ENCODE measurements around the gene CFAP20DC.
"Not testable (repeated sequence)": the region's sequence is repeated elsewhere in the genome, so short reads cannot be mapped to it uniquely, and the experiment has no call there.

Gene CFAP20DC

GRCh38 chr3:58806551-58807244 lies 243.1 kb downstream of the CFAP20DC start:
- DNase-seq (ENCODE audit: low read depth in 2 of 3, low spot score in 2 of 3) = not testable (repeated sequence)

GRCh38 chr3:58804914-58805313 lies 244.9 kb downstream of the CFAP20DC start:
- DNase-seq (ENCODE audit: low read depth in 2 of 3, low spot score in 2 of 3) = no peak

- no peak for DNase-seq (ENCODE audit: low read depth in 2 of 3, low spot score in 2 of 3)
Observed at GRCh38 chr3:58801541-58801940, 248.3 kb downstream of the CFAP20DC start.

GRCh38 chr3:58800940-58801339 lies 248.9 kb downstream of the CFAP20DC start:
- DNase-seq (ENCODE audit: low read depth in 2 of 3, low spot score in 2 of 3) = no peak

GRCh38 chr3:58800032-58800431 lies 249.8 kb downstream of the CFAP20DC start:
- DNase-seq (ENCODE audit: low read depth in 2 of 3, low spot score in 2 of 3) = no peak

- DNase-seq (ENCODE audit: low read depth in 2 of 3, low spot score in 2 of 3) = no peak
Observed at GRCh38 chr3:58799271-58799670, 250.6 kb downstream of the CFAP20DC start.

- DNase-seq (ENCODE audit: low read depth in 2 of 3, low spot score in 2 of 3) = no peak
Observed at GRCh38 chr3:58798312-58798711, 251.5 kb downstream of the CFAP20DC start.

GRCh38 chr3:58794750-58795149 lies 255.1 kb downstream of the CFAP20DC start:
- DNase-seq (ENCODE audit: low read depth in 2 of 3, low spot score in 2 of 3) = no peak

- no peak for DNase-seq (ENCODE audit: low read depth in 2 of 3, low spot score in 2 of 3)
Observed at GRCh38 chr3:58793938-58794337, 255.9 kb downstream of the CFAP20DC start.

GRCh38 chr3:58792921-58793451 lies 256.8 kb downstream of the CFAP20DC start:
- DNase-seq (ENCODE audit: low read depth in 2 of 3, low spot score in 2 of 3) = no peak

GRCh38 chr3:58789385-58789784 lies 260.4 kb downstream of the CFAP20DC start:
- DNase-seq (ENCODE audit: low read depth in 2 of 3, low spot score in 2 of 3) = no peak

- DNase-seq (ENCODE audit: low read depth in 2 of 3, low spot score in 2 of 3) = no peak
Observed at GRCh38 chr3:58784888-58785287, 264.9 kb downstream of the CFAP20DC start.

- DNase-seq (ENCODE audit: low read depth in 2 of 3, low spot score in 2 of 3) = no peak
Observed at GRCh38 chr3:58784425-58784824, 265.4 kb downstream of the CFAP20DC start.

GRCh38 chr3:58783845-58784244 lies 266.0 kb downstream of the CFAP20DC start:
- no peak for DNase-seq (ENCODE audit: low read depth in 2 of 3, low spot score in 2 of 3)

- DNase-seq (ENCODE audit: low read depth in 2 of 3, low spot score in 2 of 3) = no peak
Observed at GRCh38 chr3:58779934-58780333, 269.9 kb downstream of the CFAP20DC start.

GRCh38 chr3:58776231-58776630 lies 273.6 kb downstream of the CFAP20DC start:
- DNase-seq (ENCODE audit: low read depth in 2 of 3, low spot score in 2 of 3) = no peak

GRCh38 chr3:58772462-58772861 lies 277.4 kb downstream of the CFAP20DC start:
- no peak for DNase-seq (ENCODE audit: low read depth in 2 of 3, low spot score in 2 of 3)

GRCh38 chr3:58769065-58769464 lies 280.8 kb downstream of the CFAP20DC start:
- no peak for DNase-seq (ENCODE audit: low read depth in 2 of 3, low spot score in 2 of 3)

GRCh38 chr3:58766587-58767282 lies 283.1 kb downstream of the CFAP20DC start:
- DNase-seq (ENCODE audit: low read depth in 2 of 3, low spot score in 2 of 3) = no peak

GRCh38 chr3:58755150-58755549 lies 294.7 kb downstream of the CFAP20DC start:
- DNase-seq (ENCODE audit: low read depth in 2 of 3, low spot score in 2 of 3) = no peak

GRCh38 chr3:58754074-58754473 lies 295.8 kb downstream of the CFAP20DC start:
- no peak for DNase-seq (ENCODE audit: low read depth in 2 of 3, low spot score in 2 of 3)

GRCh38 chr3:58751882-58752567 lies 297.8 kb downstream of the CFAP20DC start:
- DNase-seq (ENCODE audit: low read depth in 2 of 3, low spot score in 2 of 3) = no peak

All from activated CD8-positive, alpha-beta memory T cell treated with anti-CD3 and anti-CD28 coated beads for 48 hours (primary cell).